ENCODE data around the gene RNF38.

GRCh38 chr9:36306471-36307306, 93.4 kb downstream of the RNF38 start:
- TF ChIP-seq CTCF (IDR thresholded peaks at IDR 0.05) (no peak), POLR2A (IDR thresholded peaks at IDR 0.05) (peak in 1 of 3 donors; percentile 48)
